GM23248 (cell line): ENCODE measurements around the gene MYORG. TPM values are rescaled to one million over a fixed set of nuclear protein-coding genes. Genes with fewer than 3 reads are reported as not detected.

Experiments used
- DNase-seq: peaks from one replicate; pipeline ENCODE4 v3.0.0-alpha.2; 2015
- H2AFZ ChIP-seq: fragments of 200-600 bp; sonication (generic); 2 replicates; pipeline ENCODE4 v1.6.1; 2016; ENCODE audit warnings: antibody characterized with exemption
- H3F3A ChIP-seq: fragments of 200-600 bp; sonication (generic); 2 replicates; pipeline ENCODE4 v1.6.1; 2016; ENCODE audit warnings: mild to moderate bottlenecking, antibody characterized with exemption, mixed run types; ENCODE audit not compliant: insufficient read depth
- H3K27ac ChIP-seq: fragments of 200-600 bp; sonication (generic); 2 replicates; pipeline ENCODE4 v1.5.1; 2016; ENCODE audit warnings: mild to moderate bottlenecking
- H3K27me3 ChIP-seq: fragments of 200-600 bp; sonication (generic); replicated peaks from 2 replicates; pipeline ENCODE4 v1.6.1; 2016; ENCODE audit warnings: mild to moderate bottlenecking; ENCODE audit not compliant: insufficient read depth
- H3K36me3 ChIP-seq: fragments of 200-600 bp; sonication (generic); 2 replicates; pipeline ENCODE4 v1.6.1; 2016; ENCODE audit warnings: low read depth, mild to moderate bottlenecking
- H3K4me1 ChIP-seq: fragments of 200-600 bp; sonication (generic); 2 replicates; pipeline ENCODE4 v1.6.1; 2016; ENCODE audit warnings: mild to moderate bottlenecking; ENCODE audit not compliant: insufficient read depth
- H3K4me2 ChIP-seq: fragments of 200-600 bp; sonication (generic); one replicate; pipeline ENCODE4 v1.6.1; 2016; ENCODE audit warnings: mild to moderate bottlenecking; ENCODE audit not compliant: unreplicated experiment
- H3K4me3 ChIP-seq: fragments of 200-600 bp; sonication (generic); 2 replicates; pipeline ENCODE4 v1.5.1; 2016; ENCODE audit warnings: mild to moderate bottlenecking
- H3K79me2 ChIP-seq: fragments of 200-600 bp; sonication (generic); 2 replicates; pipeline ENCODE4 v1.6.1; 2016; ENCODE audit warnings: mild to moderate bottlenecking; ENCODE audit not compliant: insufficient read depth
- H3K9ac ChIP-seq: fragments of 200-600 bp; sonication (generic); 2 replicates; pipeline ENCODE4 v1.6.1; 2016; ENCODE audit warnings: mild to moderate bottlenecking
- H3K9me2 ChIP-seq: fragments of 200-600 bp; sonication (generic); 2 replicates; pipeline ENCODE4 v1.6.1; 2016; ENCODE audit warnings: mixed run types, mild to moderate bottlenecking, moderate library complexity; ENCODE audit not compliant: insufficient read depth
- H3K9me3 ChIP-seq: fragments of 200-600 bp; sonication (generic); one replicate; pipeline ENCODE4 v1.6.1; 2017; ENCODE audit warnings: low read depth
- H4K20me1 ChIP-seq: fragments of 200-600 bp; sonication (generic); 2 replicates; pipeline ENCODE4 v1.6.0; 2016; ENCODE audit not compliant: insufficient read depth
- EZH2 ChIP-seq: fragments of 200-600 bp; sonication (generic); IDR thresholded peaks from 2 replicates; pipeline ENCODE4 v1.6.1; 2018; ENCODE audit warnings: antibody characterized with exemption, mild to moderate bottlenecking; ENCODE audit not compliant: insufficient read depth, poor library complexity, severe bottlenecking
- EZH2phosphoT487 ChIP-seq: fragments of 200-600 bp; sonication (generic); IDR thresholded peaks from 2 replicates; pipeline ENCODE4 v1.6.1; 2018; ENCODE audit warnings: antibody characterized with exemption, moderate library complexity, mild to moderate bottlenecking, low read depth; ENCODE audit not compliant: insufficient read depth
- WGBS, 2 experiments: methylation state at CpG; one replicate each; pipeline ENCODE4 v1.1.6; 2015 to 2017; ENCODE audit warnings: low lambda C conversion rate in 2 of 2, low coverage in 1 of 2; ENCODE audit errors: missing lambda C conversion rate in 2 of 2; 5-methylcytosine and 5-hydroxymethylcytosine counted together
- in situ Hi-C: fragments of 300-500 bp; cut with MboI; formaldehyde crosslinking; loops from 2 replicates; pipeline ENCODE4 v1.15.0; 2020
- polyA plus RNA-seq: library from polyadenylated mRNA; unstranded; fragments of >200 nt; fragmentation: Nextera tagmentation; extraction: Ambion mirVana; gene quantifications from 2 replicates; pipeline ENCODE4 v1.2.1, GENCODE V29; 2016
- total RNA-seq: library from RNA; depleted of rRNA; stranded (reverse); fragments of >200 nt; shearing (Covaris generic); gene quantifications from 2 replicates; pipeline ENCODE4 v1.2.3, GENCODE V29; 2014

MYORG gene
- total and polyA plus RNA-seq, 2 experiments from 2014 or later: 0.73 to 1.1 TPM

DNA sequence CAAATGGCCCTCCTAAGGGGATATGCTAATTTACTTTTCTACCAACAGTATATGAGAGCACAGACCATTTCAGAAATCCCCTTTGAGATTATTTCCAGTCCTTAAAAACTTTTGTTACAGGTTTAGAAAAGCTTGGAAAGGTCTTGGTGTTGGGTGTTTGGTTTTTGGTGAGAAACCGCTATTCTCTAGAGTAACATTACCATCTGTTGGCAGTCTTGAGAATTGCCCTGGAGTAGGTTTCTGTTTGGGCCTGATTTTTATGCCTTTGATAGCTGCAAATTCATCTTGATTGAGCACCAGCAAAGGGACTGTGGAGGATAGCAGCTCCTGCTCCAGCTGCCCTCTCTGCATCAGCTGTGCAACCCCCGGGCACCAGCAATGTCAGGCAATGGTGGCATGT is 39.3 kb downstream of the MYORG start:
- no peaks in the 10 kb centered on the region for H3F3A ChIP-seq
- in situ Hi-C loops: no loop called here
- H2AFZ ChIP-seq: no peak overlapping the region
- H3K4me2 ChIP-seq: no peak overlapping the region
- no peak overlapping the region for H3K9ac ChIP-seq
- peak; percentile 29 for DNase-seq
- H3K27me3 ChIP-seq: no peaks in the 10 kb centered on the region
- no peaks in the 10 kb centered on the region for H3K4me1 ChIP-seq
- H3K27ac ChIP-seq: no peak overlapping the region
- TF ChIP-seq EZH2: no peak
- TF ChIP-seq EZH2phosphoT487: no peak
- H3K4me3 ChIP-seq: no peak overlapping the region
- 90 to 93% methylated on average over 2 of the region's 2 CpGs for WGBS, 2 experiments
- H3K9me3 ChIP-seq: no peaks in the 10 kb centered on the region
- no peaks in the 10 kb centered on the region for H3K9me2 ChIP-seq
- peaks cover 41% of the 10 kb centered on the region for H3K79me2 ChIP-seq
- H4K20me1 ChIP-seq: no peaks in the 10 kb centered on the region
- peaks cover 10% of the 10 kb centered on the region; the same call in 1 of the 2 replicates for H3K36me3 ChIP-seq

DNA sequence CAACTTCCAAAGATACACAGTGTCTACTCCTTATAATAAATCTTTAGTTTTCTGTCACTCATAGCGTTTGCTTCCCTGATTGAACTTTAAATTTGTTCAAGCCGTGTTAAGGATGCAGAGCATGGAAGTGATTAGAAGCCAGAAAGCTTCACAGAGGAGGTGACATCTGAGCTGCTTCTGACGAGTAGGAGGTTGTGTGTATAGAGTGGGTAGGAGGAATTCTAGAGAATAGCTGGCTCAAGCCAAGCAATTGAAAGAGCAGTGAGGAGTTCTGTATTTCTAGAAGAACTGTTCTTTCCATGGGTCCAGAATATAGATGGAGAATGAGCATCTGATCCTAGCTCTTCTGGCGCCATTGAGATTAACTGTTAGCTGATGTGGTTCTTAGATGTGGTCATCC is 41.3 kb downstream of the MYORG start:
- no peak overlapping the region for H3K9ac ChIP-seq
- H3K9me2 ChIP-seq: no peaks in the 10 kb centered on the region
- no peak for DNase-seq
- H3K36me3 ChIP-seq: peaks cover 10% of the 10 kb centered on the region; the same call in 1 of the 2 replicates
- peaks cover 56% of the 10 kb centered on the region for H3K79me2 ChIP-seq
- H3F3A ChIP-seq: no peaks in the 10 kb centered on the region; the same call in 1 of the 2 replicates
- no peak overlapping the region for H3K4me3 ChIP-seq
- in situ Hi-C loops: no loop called here
- H3K4me1 ChIP-seq: 0 out of 2 replicates have a peak, but pooled peaks cover 5% of the 10 kb centered on the region
- no peaks in the 10 kb centered on the region for H3K27me3 ChIP-seq
- no peak overlapping the region for H3K4me2 ChIP-seq
- TF ChIP-seq EZH2phosphoT487 (no peak), EZH2 (no peak)
- H3K27ac ChIP-seq: no peak overlapping the region
- H2AFZ ChIP-seq: no peak overlapping the region
- 55 to 61% methylated on average over 4 of the region's 4 CpGs for WGBS, 2 experiments
- H3K9me3 ChIP-seq: no peaks in the 10 kb centered on the region
- H4K20me1 ChIP-seq: no peaks in the 10 kb centered on the region

DNA sequence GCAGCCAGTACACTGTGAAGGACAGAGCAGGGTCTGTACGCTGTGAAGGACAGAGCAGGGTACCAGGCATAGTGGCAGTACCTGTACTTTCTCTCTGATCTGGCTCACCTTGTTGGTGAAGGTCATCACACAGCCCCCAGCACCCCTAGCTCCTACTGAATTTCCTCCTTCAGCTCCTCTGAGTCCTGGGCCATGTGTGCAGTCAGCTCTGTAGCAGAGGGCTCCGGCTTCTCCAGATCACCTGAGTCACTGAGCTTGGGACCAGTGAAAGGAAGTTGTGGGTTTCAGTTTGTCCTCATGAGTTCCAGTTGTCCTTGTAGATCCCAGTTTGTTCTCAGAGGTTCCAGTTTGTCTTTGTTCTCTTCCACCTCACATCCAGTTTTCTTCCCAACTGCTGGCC is 41.8 kb downstream of the MYORG start:
- no peak overlapping the region for H3K4me2 ChIP-seq

DNA sequence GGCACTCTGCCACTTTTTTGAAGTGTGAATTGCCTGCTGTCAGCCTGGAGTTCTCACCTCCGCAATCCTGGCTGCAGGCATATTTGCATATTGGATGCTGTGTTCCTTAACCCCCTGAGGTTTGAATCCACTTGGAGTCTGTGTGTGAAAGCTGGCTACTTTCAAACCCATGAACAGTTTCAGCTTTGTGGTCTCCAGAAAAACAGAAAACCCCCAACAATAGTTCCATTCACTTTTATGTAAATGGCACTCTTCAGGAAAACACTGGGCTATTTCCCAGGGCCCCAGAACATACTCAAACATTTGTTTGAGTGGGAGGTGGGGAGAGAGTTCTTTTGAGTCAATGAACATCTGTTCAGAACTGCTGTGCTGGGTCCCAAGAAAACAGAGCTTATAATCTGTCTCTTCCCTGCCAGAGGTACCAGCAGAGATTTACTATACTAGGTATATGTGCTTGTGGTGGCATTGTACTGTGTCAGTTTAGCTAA is 42.3 kb downstream of the MYORG start:
- Histone ChIP-seq H3K4me3 (no peak overlapping the region), H3K9ac (no peak overlapping the region), H4K20me1 (no peaks in the 10 kb centered on the region), H3F3A (no peaks in the 10 kb centered on the region; the same call in 1 of the 2 replicates), H3K36me3 (peaks cover 9% of the 10 kb centered on the region; the same call in 1 of the 2 replicates), H2AFZ (no peak overlapping the region), H3K4me2 (no peak overlapping the region), H3K27me3 (no peaks in the 10 kb centered on the region), H3K9me3 (no peaks in the 10 kb centered on the region), H3K4me1 (0 out of 2 replicates have a peak, but pooled peaks cover 5% of the 10 kb centered on the region), H3K9me2 (no peaks in the 10 kb centered on the region), H3K79me2 (peaks cover 62% of the 10 kb centered on the region), H3K27ac (no peak overlapping the region)
- DNase-seq: no peak
- WGBS, 2 experiments: 100% methylated on average over 1 of the region's 1 CpG
- TF ChIP-seq EZH2phosphoT487: no peak
- in situ Hi-C loops: no loop called here

More for the DNA sequence above, 41.8 kb downstream of the MYORG start:
- H3F3A ChIP-seq: no peaks in the 10 kb centered on the region; the same call in 1 of the 2 replicates
- no peak overlapping the region for H3K27ac ChIP-seq
- TF ChIP-seq EZH2phosphoT487 (no peak), EZH2 (no peak)
- no peak overlapping the region for H3K4me3 ChIP-seq
- peaks cover 10% of the 10 kb centered on the region; the same call in 1 of the 2 replicates for H3K36me3 ChIP-seq
- H3K4me1 ChIP-seq: 0 out of 2 replicates have a peak, but pooled peaks cover 5% of the 10 kb centered on the region
- DNase-seq: no peak
- no peaks in the 10 kb centered on the region for H3K9me2 ChIP-seq
- 93 to 96% methylated on average over 2 of the region's 2 CpGs for WGBS, 2 experiments
- H3K9me3 ChIP-seq: no peaks in the 10 kb centered on the region
- no peak overlapping the region for H3K9ac ChIP-seq
- H3K27me3 ChIP-seq: no peaks in the 10 kb centered on the region
- H3K79me2 ChIP-seq: peaks cover 61% of the 10 kb centered on the region
- H2AFZ ChIP-seq: no peak overlapping the region
- in situ Hi-C loops: no loop called here
- H4K20me1 ChIP-seq: no peaks in the 10 kb centered on the region
